Measurements from ENCODE around the gene RSPO3.

Gene RSPO3

DNA sequence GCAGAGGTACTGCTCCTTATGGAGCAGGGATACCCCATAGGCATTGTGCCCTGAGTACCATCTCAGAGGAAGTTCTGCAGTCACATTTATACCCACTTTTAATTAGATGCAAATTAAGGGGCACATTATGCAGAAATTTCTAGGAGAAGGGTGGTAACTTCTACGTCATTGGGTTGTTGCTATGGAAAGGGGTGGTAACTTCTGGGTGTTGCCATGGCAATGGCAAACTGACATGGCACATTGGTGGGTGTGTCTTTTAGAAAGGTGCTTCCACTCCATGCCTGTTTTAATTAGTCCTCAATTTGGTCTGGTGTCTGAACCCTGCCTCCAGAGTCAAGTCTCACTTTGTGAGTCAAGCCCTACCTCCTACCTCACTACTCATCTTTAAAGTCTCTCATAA, 42.0 kb downstream of the RSPO3 start:
- DNase-seq: no peak

DNA sequence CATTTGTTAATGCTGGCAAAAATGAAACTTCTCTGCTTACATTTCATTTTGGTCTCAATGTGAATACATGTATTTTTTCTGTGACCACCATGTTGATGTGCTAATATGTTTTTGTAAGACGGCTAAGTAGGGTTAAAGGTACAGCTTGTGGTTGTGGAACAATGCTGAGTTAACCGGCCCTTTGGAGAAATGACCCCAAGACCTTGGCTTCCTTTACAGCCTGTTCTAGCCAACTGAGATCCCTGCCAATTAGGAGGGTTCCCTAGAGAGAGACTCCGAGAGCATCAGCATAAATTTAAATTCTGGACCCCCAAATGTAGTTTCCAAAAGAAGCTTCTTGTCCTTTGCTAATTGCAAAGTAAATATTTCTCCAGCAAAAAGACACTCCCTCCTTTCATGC, 44.4 kb downstream of the RSPO3 start:
- no peak for DNase-seq

DNA sequence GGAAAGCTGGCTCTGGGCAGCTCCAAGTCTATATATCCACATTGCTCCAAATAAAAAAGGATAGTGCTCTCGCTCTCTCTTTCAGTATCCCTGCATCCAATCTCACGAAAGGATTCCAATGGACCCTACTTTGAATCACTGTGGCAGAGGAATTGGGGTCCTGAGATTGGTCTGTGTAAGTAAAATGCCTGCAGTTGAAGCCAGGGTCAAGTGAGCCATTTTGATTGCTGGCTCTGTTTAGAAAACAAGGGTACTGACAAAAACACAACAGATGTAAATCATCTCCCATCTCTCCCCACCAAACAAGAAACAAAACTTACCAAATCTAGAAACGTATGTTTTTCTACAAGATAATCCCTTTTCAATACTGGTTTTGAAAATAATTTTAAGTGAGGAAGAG, 45.6 kb downstream of the RSPO3 start:
- no peak for DNase-seq

DNA sequence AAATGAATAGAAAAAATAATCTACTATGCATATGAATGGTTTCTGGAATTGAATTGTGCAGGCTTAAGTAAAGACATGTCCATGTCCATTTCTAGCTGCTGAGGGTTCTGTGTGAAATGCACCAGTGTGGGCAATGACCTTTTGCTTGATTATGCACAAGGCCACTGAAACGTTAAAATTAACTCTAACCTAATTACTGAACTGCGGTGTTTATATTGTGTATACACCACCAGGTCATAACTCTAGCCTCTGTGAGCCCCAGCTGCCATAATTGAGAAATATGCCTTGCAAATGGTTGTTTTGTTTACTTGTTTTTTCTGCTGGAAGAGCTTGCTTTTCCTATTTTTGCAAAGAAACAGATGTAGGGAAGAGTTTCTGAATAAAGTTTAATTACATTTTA, 46.1 kb downstream of the RSPO3 start:
- DNase-seq: no peak

DNA sequence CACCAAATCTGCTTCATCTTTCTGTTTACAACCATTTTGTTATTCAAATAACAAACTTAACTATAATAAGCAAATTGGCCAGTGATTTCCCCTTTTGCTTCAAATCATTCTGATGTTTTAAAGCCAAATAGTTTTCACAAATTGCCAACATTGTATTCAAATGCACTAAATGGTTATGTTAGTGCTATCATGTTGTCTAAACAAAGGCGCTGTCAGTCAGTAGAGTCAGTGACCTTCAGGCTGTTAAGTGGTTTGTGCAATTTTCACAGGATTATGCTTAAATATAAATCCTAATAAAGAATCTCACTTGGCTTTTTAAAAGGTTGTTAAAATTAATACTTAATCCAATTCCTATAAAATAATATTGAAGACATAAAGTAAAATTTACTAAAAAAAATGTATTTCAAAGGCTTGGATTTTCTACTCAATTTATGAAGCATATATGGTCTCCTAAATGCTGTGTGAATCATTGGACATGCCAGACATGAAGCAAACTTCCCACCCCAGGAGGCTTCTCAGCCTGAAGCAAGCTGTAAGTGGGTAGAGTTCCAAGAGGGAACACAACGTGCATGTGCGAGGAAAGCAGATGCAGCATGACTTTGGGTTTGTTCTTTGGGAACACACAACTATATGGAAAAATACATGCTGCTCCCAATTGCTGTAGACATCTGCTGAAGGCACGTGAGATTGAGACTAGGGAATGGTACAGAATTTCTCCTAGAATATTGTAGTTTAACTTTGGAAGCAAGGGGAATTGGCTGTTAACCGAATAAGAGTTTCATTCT, 54.9 kb downstream of the RSPO3 start:
- DNase-seq: peak in 1 of 51 donors; percentile 37

DNA sequence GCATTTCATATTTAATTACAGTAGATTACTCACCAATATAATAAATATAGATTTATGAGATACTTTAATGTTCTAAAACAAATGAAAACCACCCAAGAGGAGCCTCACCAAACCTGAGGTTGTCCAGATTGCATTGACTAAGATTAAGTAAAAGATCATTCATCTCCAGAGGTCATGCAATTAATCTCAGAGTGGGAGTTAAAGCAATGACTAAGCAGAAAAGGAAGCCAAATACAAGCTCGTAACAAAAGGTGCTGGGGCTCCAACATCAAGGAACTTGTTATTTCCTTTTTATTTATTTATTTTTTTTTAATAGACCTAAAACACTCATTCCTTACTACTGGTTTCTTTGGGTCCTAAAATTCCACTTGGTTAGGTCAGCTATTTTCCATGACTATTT, 57.7 kb downstream of the RSPO3 start:
- no peak for DNase-seq

DNA sequence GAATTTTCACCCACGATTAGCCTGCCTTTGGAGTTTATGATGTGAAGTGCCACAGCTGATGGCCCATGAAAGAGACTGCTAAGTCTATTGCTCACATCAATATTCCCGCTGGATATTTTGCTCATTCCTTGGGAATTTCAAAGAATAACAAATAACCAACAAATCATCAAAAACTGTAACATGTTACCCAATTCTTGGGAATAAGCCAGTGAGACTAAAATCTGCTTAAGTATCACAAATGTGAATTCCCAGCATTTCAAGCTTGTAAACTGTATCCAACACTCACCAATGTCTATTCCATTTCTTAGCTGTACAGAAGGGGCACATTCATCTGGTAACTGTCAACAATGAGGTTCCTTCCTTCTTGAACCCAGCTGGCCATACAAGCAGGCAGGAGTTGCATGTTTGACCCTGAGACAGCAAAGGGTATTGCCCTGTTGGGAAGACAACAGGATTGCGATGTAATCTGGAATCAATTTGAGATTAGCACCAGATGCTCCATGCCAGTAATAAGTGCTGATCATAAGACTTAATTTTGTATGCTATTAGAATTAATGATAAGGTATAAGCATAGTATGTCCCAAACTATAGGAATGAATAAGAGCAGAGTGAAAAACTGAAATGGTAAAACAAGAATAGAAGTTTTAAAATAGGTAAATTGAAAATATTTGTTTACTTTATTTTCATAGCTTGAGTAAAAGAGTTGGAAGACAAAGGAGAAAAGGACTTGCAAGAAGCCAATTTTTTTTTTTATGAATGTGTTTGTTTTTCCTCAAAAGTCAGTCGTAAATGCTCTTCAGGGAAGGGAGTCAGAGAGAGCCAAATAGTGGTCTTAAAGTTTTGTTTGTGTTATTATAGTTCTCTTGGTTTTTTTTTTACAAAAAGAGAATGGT, 58.8 kb downstream of the RSPO3 start:
- no peak for DNase-seq

DNA sequence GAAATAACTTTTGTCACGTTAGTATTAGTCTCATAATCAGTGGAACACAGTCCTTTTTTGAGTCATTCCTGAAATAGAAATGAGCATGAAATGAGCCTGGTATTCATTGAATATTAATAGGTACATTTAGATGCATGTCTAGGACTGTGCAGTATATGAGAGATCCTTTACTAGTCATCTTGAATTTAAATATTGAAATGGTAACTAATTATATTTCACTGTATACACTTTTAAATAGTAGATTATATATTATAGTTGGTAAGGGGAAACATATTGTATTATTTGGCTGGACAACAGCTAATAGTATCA, 59.4 kb downstream of the RSPO3 start:
- DNase-seq: no peak

DNA sequence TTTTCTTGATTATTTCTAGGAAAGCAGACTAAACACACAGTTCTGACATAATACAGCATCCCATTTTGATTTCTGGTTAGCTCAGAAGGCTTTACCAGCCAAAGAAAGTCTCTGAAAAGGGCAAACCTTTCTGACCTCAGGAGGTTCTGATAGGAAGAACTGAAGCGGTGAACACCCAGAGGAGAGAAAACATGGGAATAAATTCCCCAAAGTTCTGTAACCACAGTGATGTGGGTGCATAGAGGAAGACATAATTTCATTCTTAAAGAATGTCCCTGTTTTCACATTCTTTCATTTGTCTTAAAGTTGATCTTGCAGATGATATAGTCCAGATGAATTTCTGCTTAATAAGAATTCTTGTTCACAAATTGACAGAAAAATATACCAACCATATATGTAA, 60.3 kb downstream of the RSPO3 start:
- no peak for DNase-seq

DNA sequence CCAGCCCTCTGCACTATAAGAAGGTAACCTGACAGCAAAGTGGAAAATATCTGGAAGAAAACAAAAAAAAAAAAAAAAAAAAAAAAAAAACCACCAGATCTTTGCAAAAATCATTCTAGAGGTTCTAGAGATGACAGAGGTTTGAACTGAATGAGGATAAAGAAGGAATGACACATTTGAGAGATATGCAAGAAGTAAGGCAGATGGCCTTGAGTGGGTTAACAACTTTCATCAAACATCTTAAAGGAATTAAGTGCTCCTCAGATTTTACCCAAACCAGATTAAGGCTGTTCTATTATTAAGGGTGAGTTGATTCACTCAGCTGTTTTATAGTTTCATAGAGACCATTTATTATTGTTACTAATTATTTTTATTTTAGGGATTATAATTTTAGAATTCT, 62.0 kb downstream of the RSPO3 start:
- no peak for DNase-seq

DNA sequence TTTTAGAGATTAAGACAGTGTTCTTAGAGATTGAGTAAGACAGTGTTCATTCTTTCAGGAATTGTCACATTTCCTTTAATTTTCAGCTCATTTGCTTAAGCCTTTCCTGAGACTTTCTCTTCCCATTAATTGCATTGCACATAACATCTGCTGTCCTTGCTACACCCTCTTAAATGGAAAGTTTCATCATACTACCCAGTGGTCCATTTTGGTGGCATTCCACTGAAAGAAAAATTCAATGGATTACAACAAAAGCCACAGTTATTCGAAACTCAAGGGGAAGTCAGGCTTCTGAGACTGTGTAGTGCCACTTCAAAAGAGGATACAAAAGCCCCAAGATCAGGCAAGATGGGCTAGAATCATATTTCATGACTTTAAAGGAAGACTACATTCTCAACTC, 64.0 kb downstream of the RSPO3 start:
- no peak for DNase-seq

DNA sequence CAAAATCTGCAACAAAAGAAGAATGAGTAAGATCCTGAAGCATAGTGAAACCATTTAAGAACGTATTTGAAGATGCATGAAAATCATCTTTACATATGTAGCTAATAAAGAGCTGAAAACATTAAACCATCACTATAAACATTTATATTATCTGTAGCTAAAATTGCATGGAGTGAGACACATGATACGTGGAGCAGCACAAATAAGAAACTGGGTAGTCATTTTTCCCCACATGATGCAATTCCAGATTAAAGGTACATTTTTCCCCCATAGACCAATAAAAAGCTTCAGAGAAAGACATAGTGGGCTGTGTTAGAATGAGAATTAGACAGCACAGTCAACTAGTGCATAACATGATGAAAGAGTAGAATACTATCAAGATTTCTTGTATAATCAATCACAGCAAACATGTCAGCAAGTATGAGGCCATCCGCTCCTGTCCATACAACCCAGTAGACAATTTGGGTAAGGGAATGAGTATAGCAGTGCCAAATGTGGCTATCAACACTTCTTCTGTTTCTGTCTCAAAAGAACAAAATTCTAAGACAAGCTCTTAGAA, 67.0 kb downstream of the RSPO3 start:
- DNase-seq: no peak

DNA sequence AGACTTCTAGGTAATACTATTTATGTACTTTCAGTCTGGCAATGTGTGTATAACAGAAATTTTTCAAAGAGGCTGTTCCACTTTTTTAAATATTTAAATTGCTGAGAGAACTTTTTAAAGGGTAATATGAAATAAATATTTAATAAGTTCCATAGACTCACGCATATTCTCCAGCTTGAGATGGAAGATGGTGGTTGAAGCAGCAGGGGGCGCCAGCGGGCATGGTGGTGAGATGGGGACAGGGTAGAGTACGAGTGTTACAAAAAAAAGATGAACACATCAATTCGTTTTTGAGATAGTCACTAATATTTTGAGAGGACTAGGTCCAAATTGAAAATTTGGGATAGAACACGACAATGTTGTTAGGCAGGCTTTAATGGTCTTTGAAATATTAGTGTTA, 68.4 kb downstream of the RSPO3 start:
- peak in 18 of 51 donors; percentile 0 to 36 (median 3) for DNase-seq

DNA sequence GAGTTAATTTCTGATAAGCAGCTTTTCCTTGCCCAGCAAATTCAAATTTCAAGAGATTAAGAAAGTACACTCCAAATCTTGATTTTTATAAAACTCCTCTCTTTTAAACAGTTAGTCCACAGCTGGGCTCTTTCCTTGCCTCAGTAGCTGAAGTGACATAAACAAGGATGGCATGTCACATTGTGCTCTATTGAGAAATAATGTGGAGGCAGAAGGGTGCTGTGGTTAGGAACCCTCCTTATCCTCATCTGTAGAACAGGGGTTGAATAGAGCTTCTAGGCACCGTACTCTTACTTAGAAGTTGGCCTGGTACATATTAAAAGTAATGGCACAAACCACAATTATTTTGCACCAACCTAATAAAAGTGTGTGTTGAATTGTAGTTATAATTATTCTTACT, 70.3 kb downstream of the RSPO3 start:
- DNase-seq: no peak

DNA sequence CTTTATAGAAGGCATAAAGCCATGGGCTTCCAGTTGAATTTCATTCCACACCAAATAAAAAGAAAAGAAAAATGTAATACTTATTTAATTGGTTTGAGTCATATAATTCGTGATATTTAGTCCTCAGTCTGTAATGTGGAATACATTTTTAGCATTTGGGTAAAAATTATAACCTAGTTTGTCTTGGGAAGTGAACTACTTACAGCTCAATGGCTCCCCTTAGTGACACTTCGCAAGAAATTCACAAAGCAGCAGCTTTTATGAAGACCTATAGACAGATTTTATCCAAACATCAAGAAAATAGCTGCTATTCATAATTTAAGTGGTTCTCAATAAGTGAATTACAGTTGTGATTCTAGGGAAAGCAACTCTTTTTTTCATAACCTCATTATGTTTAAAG, 72.1 kb downstream of the RSPO3 start:
- DNase-seq: no peak

DNA sequence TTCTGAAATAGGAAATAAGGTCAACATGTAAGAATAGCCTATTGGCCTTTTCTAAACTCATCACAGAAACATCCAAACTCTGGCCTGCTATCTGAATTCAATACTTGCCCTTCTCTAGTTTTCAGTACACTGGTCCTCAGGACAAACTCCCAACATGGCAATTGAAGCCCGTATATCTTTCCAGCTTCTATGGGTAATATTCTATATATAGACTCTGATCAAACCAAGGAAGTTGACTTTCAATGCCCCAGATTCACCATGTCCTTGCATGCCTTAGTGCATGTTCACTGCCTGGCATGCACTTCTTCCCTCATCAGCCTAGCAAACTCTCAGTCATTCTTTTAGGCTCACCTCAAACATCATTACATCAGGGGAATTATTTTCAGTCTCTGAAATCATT, 73.2 kb downstream of the RSPO3 start:
- DNase-seq: no peak

DNA sequence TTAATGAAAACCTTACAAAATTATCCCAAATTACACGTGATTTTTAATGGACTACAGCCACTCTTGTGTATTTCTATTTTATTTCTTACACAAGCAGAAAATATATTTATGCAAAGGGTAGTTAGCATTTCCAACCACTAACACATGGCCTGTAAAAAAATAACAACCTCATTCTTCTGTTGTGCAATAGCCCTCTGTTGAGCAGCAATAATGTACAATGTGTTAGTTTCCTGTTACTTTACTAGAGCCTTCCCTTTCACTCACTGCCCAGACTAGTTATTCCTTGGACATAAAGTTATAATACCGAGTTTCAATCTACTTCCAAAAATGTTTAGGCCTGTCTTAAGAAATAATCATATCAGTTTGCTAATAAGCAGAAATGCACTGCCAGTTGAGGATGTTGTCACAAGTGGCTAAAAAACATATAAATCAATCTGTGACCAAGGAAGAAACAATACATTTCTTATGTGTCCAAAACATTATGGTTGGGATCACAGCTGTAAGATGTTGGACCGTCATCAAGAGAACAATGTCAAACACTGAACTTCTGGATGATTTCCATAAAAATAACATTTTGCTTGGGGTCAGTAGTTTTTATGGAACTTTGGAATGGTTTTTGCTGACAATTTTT, 74.6 kb downstream of the RSPO3 start:
- no peak for DNase-seq

DNA sequence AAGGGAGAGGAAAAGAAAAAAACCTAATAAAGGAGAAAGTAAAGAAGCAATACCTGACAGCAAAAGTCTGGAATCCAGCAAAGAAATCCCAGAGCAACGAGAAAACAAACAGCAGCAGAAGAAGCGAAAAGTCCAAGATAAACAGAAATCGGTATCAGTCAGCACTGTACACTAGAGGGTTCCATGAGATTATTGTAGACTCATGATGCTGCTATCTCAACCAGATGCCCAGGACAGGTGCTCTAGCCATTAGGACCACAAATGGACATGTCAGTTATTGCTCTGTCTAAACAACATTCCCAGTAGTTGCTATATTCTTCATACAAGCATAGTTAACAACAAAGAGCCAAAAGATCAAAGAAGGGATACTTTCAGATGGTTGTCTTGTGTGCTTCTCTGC, 77.4 kb downstream of the RSPO3 start:
- DNase-seq: no peak

DNA sequence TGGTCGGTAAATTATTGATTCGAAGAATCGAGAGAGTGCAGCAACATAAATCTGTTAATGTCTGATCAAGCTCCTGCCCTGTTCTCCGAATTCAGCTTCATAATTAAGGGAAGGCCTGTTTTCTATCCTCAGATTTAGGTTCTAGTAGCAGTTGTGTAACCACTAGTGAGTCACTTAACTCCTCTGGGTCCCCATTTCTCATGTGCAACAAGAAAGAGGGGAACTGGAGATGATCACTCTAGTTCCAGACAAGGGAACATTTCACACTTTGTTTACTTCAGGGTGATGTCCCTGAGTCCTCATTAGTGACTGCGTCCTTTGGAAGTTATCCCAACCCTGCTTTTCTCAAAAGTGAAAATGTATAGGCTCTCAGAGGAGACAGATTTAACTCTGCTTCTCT, 80.1 kb downstream of the RSPO3 start:
- DNase-seq: no peak

DNA sequence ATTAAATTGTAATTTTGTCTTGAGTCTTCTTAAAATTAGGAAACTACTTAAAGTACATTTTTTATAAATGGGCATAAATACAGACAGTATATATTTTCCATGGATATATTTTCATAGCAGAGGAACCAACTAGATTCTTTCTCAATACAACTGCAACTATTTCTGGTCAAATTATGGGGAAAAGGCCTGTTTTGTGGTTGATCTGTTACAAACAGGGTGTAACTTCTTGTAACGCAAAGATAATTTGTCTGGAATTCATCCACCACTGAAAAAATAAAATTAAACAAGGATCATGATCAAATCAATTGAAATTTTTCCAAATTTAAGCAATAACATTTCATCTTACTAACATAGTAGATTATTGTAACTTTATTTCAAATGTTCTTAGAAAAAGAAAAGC, 81.0 kb downstream of the RSPO3 start:
- DNase-seq: no peak

DNA sequence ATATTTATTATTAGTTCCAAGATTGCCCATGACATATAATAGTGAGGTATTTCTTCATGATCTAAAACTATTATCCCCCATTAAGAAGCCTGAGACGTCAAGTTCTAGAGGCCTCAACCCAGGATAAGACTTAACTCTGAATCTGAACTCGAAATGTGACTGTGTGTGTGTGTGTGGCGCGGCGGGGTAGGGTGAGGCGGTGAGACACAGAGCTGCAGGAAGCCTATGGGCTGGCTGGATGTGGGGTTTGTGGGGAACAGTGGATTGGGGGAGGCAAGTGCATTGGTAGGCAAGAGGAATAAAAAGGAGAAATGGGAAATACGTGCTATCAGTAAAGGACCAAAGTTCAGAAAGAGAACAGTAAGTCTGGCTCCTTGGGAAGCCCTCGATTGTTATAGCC, 81.6 kb downstream of the RSPO3 start:
- DNase-seq: no peak

DNA sequence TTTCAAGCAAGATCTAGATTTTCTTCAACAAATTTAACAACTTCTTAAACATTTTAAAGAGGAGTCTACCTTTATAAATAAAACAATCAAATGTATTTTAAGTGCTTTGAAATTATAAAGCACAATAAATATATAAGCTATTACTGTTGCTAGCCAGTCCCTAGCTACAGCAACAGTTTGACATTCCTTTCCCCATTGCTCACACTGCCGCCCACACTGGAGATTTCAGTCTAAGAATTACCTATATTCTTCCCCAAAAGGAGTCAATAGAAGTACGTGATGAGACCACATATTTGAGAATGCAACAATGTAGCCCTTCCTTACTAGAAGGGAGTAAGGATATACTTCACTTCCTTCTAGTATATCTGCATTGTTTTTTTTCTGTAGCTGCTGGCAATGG, 82.8 kb downstream of the RSPO3 start:
- no peak for DNase-seq
